Activated naive CD4-positive, alpha-beta T cell treated with anti-CD3 and anti-CD28 coated beads, Interleukin-2, amount 50 U/mL, for 24 hours (primary cell): ENCODE measurements around the gene GUCY1A2.
"Not testable (repeated sequence)": the region's sequence is repeated elsewhere in the genome, so short reads cannot be mapped to it uniquely, and the experiment has no call there.

Experiments
- H3K27ac Mint-ChIP-seq: one replicate; pipeline ENCODE4 v1.8.0; 2021; ENCODE audit warnings: mild to moderate bottlenecking, mixed read lengths
- H3K27me3 Mint-ChIP-seq: one replicate; pipeline ENCODE4 v1.8.0; 2021; ENCODE audit warnings: mixed read lengths
- H3K36me3 Mint-ChIP-seq: one replicate; pipeline ENCODE4 v1.8.0; 2021; ENCODE audit warnings: mixed read lengths
- H3K4me1 Mint-ChIP-seq: one replicate; pipeline ENCODE4 v1.8.0; 2021; ENCODE audit warnings: mixed read lengths
- H3K4me3 Mint-ChIP-seq: one replicate; pipeline ENCODE4 v1.8.0; 2021; ENCODE audit warnings: mild to moderate bottlenecking, mixed read lengths
- H3K9me3 Mint-ChIP-seq: one replicate; pipeline ENCODE4 v1.8.0; 2021; ENCODE audit warnings: mixed read lengths

The GUCY1A2 gene

DNA sequence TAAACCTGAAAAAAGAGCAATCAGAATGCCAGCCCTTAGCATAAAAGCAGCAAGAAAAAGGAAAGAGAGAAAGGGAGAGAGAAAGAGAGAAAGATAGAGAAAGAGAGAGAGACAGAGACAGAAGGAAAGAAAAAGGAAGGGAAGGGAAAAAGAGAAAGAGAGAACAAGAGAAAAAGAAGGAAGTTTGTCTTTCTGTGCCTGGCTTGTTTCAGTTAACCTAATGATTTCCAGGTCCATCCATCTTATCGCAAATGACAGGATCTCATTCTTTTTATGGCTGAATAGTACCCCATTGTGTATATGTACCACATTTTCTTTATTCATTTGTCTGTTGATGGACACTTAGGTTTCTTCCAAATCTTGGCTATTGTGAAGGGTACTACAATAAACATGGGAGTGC, 230.8 kb downstream of the GUCY1A2 start:
- Mint-ChIP-seq H3K27me3 (no peaks in the 10 kb centered on the region), H3K36me3 (no peaks in the 10 kb centered on the region), H3K9me3 (peaks cover 12% of the 10 kb centered on the region), H3K27ac (no peak overlapping the region), H3K4me3 (no peak overlapping the region), H3K4me1 (no peaks in the 10 kb centered on the region)

DNA sequence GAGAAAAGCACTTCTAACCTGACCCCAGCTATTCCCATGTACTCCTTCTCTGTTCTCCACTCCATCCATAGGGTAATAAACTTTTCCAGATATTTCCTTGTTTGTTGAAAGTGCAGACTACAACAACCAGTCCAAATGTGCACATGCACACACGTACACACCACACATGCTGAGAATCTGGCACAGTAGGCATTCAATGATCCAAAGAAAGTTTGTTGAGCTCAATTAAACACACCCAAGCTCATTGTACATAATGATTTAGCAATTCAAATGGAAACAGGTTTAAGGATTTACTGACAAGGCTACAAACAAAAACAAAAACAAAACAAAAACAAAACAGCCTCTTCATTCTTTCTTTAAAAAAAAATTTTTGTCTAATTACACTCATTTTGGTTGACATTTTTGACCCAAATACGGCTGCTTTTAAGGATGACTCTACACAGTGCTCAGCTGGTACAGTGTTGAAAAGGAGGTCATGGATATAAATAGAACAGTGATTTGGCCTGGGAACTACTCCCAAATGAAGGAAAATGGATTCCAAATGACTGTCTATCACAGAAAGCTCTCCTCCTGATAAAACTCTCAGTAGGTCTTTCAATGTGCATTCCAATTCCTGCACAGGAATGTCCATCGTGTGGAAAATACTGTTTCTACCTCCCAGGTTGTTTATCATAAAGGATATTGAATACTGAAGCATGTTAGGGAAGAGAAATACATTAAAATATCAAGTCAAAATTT, 232.2 kb downstream of the GUCY1A2 start:
- Mint-ChIP-seq H3K4me1 (no peaks in the 10 kb centered on the region), H3K27me3 (no peaks in the 10 kb centered on the region), H3K9me3 (peaks cover 12% of the 10 kb centered on the region), H3K36me3 (no peaks in the 10 kb centered on the region), H3K4me3 (no peak overlapping the region), H3K27ac (no peak overlapping the region)

DNA sequence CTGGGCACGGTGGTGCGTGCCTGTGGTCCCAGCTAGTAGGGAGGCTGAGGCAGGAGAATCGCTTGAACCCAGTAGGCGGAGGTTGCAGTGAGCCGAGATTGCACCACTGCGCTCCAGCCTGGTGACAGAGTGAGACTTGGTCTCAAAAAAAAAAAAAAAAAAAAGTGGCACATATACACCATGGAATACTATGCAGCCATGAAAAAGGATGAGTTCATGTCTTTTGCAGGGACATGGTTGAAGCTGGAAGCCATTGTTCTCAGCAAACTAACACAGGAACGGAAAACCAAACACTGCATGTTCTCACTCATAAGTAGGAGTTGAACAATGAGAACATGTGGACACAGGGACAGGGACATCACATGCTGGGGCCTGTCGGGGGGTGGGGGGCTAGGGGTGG, 241.0 kb downstream of the GUCY1A2 start:
- H3K36me3 Mint-ChIP-seq, H3K4me3 Mint-ChIP-seq, H3K27me3 Mint-ChIP-seq, H3K4me1 Mint-ChIP-seq, H3K27ac Mint-ChIP-seq: not testable (repeated sequence)
- peaks cover 12% of the 10 kb centered on the region for H3K9me3 Mint-ChIP-seq

DNA sequence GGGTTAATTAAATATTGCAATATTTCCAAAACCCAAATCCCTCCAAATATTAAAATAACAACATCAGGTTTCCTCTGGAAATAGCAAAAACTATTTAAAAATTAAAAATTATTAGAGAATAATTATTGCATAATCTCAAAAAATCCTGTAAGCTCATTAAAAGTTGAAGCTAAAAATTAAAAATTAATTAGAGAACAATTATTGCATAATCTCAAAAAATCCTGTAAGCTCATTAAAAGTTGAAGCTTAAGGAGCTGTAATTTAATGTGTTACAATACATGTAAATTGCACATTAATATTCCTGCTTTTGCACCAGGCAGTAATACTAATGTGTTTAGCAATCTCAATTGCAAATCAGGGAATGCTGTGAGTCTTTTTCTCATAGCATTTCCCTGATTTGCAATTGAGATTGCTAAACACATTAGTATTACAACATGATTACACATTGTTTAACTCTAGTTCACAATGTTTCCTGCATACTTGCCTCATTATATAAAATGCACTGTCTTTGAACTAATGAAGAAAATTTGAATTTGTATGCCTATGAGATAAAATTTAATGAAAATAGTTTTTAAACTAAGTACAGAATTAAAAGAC, 247.7 kb downstream of the GUCY1A2 start:
- no peaks in the 10 kb centered on the region for H3K4me1 Mint-ChIP-seq
- no peaks in the 10 kb centered on the region for H3K36me3 Mint-ChIP-seq
- H3K27me3 Mint-ChIP-seq, result no peaks in the 10 kb centered on the region
- H3K9me3 Mint-ChIP-seq, result peaks cover 8% of the 10 kb centered on the region
- no peak overlapping the region for H3K27ac Mint-ChIP-seq
- H3K4me3 Mint-ChIP-seq, result no peak overlapping the region

DNA sequence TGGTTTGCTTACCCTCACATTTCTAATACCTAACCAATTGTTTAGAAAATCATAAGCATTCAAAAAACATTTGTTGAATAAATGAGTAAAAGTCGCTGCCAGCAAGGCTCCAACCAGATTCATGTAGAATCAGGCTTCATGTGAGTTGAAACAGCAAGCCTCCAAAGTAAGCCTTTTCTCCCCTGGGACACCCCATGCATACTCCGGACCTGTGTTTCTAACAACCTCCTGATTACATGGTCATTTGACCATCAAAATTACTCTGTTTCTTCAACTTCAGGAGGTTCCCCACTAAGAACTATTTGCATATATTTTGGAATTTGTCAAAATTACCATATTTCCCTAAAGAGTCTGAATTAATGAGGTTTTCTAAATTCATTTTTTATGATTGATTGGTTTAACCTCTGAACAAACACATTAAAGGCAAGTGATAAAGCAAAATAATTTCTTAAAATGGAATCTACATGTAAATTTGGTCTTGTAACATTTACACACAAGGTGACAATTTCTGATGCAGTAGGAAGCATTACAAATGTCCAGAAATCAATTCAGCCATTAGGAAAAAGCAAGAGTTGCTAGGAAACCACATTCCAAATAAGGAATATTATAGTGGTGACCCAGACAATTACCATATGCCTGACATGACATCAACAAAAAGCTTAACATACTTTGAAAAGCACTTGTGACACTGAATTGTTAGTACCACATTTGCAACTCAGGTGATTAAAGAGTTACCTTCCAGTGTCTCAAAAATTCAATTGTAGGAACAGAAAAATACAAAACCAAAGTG, 252.6 kb downstream of the GUCY1A2 start:
- Mint-ChIP-seq H3K27ac (no peak overlapping the region), H3K27me3 (no peaks in the 10 kb centered on the region), H3K36me3 (no peaks in the 10 kb centered on the region), H3K4me3 (no peak overlapping the region), H3K9me3 (no peaks in the 10 kb centered on the region), H3K4me1 (no peaks in the 10 kb centered on the region)

DNA sequence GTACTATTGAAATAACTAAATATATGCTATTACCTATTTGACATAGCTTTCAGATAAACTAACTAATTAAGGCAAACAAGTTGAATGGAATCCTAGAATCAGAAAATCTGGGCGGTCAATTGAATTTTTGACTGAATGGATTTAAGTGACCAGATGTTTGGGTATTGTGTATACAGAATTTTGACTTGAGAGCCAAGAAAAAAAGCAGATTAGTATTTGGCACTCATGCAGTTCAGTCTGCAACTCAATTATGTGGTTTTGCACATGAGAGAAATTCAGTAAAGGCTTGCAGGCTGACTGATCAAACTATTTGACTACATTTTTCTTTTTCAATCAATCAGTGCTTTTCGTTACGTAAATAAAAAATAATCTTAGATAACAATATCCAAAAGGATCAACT, 254.8 kb downstream of the GUCY1A2 start:
- Mint-ChIP-seq H3K27me3 (no peaks in the 10 kb centered on the region), H3K36me3 (no peaks in the 10 kb centered on the region), H3K4me3 (no peak overlapping the region), H3K4me1 (no peaks in the 10 kb centered on the region), H3K27ac (no peak overlapping the region), H3K9me3 (no peaks in the 10 kb centered on the region)

DNA sequence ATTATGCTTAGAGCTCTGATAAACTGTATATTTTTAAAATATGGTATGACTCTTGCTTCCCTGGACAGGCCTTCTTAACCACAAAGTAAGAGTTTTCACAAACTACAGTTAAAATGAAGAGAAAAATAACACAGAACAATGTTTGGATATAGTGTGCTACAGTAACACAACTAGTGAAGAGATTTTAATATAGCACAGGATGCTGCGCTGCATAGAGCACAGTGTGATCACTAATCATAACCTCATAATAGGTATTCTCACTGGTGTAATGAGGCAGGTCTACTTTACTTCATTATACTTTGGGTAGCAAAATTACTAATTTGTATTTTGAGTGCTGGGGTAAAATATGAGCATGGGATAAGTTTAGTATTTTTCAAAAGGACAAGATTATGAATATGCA, 256.5 kb downstream of the GUCY1A2 start:
- Mint-ChIP-seq H3K4me3 (no peak overlapping the region), H3K9me3 (no peaks in the 10 kb centered on the region), H3K36me3 (no peaks in the 10 kb centered on the region), H3K27me3 (no peaks in the 10 kb centered on the region), H3K27ac (no peak overlapping the region), H3K4me1 (no peaks in the 10 kb centered on the region)

DNA sequence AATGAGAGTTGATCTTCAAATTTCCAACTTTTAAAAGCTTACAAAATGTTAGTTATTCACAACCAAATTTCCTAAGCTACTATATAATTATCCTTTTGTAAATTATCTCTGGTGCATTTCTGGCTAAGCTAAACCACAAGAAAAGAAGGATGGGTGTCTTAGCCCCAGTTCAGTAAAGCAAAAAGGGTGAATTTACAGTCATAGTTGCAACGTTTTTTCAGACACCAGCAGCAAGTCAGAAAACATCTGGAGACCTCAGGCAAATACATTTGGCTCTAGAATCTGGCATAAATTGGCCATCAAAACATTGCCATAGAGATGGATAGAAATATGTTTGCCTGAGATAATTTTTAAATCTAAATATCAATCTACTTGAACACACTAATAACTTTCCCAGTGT, 257.0 kb downstream of the GUCY1A2 start:
- H3K36me3 Mint-ChIP-seq, result no peaks in the 10 kb centered on the region

DNA sequence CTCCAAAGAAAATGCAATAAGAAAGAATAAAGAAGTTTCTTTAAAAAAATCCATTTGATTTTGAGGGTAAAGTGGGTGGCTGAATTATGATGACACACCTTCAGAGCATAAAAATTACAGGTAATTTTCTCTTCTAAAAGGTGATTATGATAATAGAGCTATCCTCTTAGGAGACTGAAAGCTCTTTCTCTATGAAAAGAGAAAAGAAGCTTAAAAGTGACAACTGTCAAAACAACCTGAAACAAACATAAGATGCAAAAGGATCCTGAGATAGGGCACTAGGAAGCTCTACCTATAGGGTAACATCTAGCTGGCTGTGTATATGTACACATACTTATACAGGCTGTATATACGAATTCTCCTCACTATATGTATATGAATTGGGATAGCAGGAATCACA, 270.2 kb downstream of the GUCY1A2 start:
- Mint-ChIP-seq H3K9me3 (no peaks in the 10 kb centered on the region), H3K36me3 (no peaks in the 10 kb centered on the region), H3K27me3 (no peaks in the 10 kb centered on the region)

More for the DNA sequence above, 257.0 kb downstream of the GUCY1A2 start:
- no peaks in the 10 kb centered on the region for H3K4me1 Mint-ChIP-seq
- H3K27ac Mint-ChIP-seq, result no peak overlapping the region
- no peaks in the 10 kb centered on the region for H3K9me3 Mint-ChIP-seq
- H3K27me3 Mint-ChIP-seq, result no peaks in the 10 kb centered on the region
- no peak overlapping the region for H3K4me3 Mint-ChIP-seq

DNA sequence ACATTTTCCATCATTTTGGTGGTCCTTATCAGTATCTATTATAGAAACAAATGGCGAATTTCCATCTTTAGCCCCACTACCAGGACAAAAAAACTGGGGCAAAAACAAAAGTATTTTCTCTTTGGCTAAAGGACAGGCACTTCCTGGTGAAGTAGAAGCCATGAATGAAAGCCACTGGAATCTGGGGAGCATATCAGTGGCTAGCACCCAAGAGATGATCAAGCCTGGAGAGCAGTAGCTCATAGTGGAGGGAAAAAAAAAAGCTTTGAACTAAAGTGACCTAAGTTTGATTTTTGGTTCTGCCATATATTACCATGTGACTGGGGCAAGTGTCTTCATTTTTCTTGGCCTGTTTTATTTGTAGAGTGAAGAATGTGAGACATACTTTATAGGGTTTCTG, 272.3 kb downstream of the GUCY1A2 start:
- no peak overlapping the region for H3K4me3 Mint-ChIP-seq
- H3K4me1 Mint-ChIP-seq, result no peaks in the 10 kb centered on the region
- H3K27me3 Mint-ChIP-seq, result no peaks in the 10 kb centered on the region
- no peaks in the 10 kb centered on the region for H3K36me3 Mint-ChIP-seq
- no peak overlapping the region for H3K27ac Mint-ChIP-seq
- no peaks in the 10 kb centered on the region for H3K9me3 Mint-ChIP-seq

More for the DNA sequence above, 270.2 kb downstream of the GUCY1A2 start:
- Mint-ChIP-seq H3K4me3 (no peak overlapping the region), H3K27ac (no peak overlapping the region), H3K4me1 (no peaks in the 10 kb centered on the region)

DNA sequence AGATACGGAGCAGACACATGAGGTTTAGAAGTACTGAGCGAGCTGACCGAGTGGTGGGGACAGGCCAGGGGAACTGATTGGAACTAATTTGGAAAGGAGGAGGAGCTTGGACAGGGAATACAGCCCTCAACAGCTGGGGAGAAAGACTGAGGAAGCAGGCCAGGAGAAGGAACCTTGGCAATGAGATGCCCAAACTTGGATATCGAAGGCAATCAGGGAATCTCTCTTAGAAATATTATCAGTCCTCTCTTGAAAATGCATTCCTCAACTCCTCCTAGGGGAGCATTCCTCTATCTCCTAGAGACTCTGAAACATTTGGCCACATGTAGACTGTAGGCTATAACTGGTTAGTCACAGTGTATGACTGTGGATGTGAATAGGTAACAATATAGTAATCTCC, 284.6 kb downstream of the GUCY1A2 start:
- H3K36me3 Mint-ChIP-seq, result no peaks in the 10 kb centered on the region
- H3K27ac Mint-ChIP-seq, result no peak overlapping the region
- H3K9me3 Mint-ChIP-seq, result peaks cover 13% of the 10 kb centered on the region
- H3K4me3 Mint-ChIP-seq, result no peak overlapping the region
- H3K27me3 Mint-ChIP-seq, result no peaks in the 10 kb centered on the region
- no peaks in the 10 kb centered on the region for H3K4me1 Mint-ChIP-seq

DNA sequence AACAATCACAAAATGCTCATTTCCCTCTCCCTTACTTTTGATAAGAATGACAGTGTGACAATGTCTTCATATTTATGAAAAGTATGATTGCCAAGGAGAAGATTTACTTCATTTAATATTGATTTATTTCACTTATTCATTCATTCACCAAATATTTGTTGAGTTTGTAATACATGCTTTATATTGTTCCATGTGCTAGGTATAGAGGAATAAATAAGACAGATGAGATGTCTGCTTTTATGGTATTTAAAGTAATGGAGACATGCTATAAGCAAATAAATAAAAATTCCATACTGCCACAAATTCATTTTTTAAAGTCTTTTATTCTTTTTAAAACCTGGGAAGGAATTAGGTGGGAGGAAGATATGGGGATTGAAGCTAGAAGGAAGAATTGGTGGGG, 289.4 kb downstream of the GUCY1A2 start:
- no peak overlapping the region for H3K4me3 Mint-ChIP-seq
- H3K4me1 Mint-ChIP-seq, result no peaks in the 10 kb centered on the region
- no peaks in the 10 kb centered on the region for H3K36me3 Mint-ChIP-seq
- H3K9me3 Mint-ChIP-seq, result peaks cover 6% of the 10 kb centered on the region
- H3K27me3 Mint-ChIP-seq, result no peaks in the 10 kb centered on the region
- H3K27ac Mint-ChIP-seq, result no peak overlapping the region

DNA sequence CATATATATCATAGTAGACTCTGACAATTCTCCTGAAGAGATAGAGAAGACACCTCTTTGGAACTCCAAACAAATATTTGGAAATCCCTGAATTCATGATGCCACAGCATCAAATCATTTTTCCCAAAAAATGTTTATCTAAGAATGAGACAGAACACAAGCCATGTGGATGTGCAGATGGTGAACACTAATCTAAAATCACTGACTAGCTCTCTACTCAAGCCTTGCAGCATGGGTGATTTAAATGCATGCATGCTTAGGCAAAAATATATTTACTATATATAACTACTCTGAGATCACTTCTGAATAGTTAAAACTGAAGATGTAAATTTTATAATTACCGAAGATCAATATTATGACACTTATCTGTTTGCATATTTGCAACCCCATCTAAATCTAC, 289.9 kb downstream of the GUCY1A2 start:
- H3K27me3 Mint-ChIP-seq, result no peaks in the 10 kb centered on the region
- no peak overlapping the region for H3K27ac Mint-ChIP-seq
- no peaks in the 10 kb centered on the region for H3K36me3 Mint-ChIP-seq
- H3K4me3 Mint-ChIP-seq, result no peak overlapping the region
- H3K4me1 Mint-ChIP-seq, result no peaks in the 10 kb centered on the region
- H3K9me3 Mint-ChIP-seq, result peaks cover 6% of the 10 kb centered on the region

DNA sequence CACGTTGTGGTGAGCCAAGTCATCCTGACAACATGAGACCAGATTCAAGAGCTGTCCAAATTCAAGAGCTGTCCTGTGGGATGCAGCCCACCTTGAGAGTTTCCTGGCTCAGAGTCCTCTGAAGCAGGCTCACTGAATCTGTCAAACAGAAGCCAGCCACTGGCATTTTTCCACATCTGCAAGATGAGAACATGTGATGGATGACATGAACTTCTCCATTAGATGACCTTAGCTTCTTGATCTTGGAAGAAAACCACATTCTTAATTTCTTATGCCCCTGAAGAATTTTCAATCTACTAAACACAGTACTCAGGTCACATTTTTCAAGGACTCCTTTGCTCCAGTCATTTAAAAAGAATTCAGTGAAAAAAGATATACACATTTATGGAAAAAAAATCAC, 291.0 kb downstream of the GUCY1A2 start:
- H3K36me3 Mint-ChIP-seq, result no peaks in the 10 kb centered on the region
- no peaks in the 10 kb centered on the region for H3K27me3 Mint-ChIP-seq
- no peak overlapping the region for H3K27ac Mint-ChIP-seq
- peaks cover 6% of the 10 kb centered on the region for H3K9me3 Mint-ChIP-seq
- no peak overlapping the region for H3K4me3 Mint-ChIP-seq
- H3K4me1 Mint-ChIP-seq, result no peaks in the 10 kb centered on the region

DNA sequence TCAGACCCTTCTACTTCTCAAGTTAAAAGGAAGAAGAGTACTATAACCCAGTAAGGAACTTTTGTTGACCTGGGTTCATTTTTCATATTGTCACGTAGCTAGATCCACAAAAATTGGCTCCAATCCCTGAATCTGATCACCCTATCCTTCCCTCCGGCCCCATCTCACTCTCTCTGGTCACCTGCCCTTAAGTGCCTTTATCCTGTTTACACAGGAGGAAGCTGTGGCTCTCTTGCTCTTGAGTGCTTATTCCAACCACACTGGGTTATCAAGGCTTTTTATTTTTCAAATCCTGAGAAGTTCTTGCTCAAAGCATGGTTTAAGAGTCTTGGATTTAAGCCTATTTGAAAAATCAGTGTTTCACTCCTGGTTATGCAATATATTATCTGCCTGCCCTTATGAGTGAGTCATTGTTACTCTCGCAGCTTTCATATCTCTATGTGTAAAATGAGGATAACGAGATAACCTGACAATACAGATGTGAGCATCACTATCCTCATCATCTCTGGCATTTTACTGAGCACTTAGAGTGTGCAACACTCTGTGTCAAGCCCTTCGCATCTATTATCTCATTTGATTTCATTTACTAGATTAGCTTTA, 293.9 kb downstream of the GUCY1A2 start:
- no peak overlapping the region for H3K4me3 Mint-ChIP-seq
- no peaks in the 10 kb centered on the region for H3K27me3 Mint-ChIP-seq
- H3K36me3 Mint-ChIP-seq, result no peaks in the 10 kb centered on the region
- H3K4me1 Mint-ChIP-seq, result no peaks in the 10 kb centered on the region
- H3K9me3 Mint-ChIP-seq, result no peaks in the 10 kb centered on the region
- no peak overlapping the region for H3K27ac Mint-ChIP-seq

DNA sequence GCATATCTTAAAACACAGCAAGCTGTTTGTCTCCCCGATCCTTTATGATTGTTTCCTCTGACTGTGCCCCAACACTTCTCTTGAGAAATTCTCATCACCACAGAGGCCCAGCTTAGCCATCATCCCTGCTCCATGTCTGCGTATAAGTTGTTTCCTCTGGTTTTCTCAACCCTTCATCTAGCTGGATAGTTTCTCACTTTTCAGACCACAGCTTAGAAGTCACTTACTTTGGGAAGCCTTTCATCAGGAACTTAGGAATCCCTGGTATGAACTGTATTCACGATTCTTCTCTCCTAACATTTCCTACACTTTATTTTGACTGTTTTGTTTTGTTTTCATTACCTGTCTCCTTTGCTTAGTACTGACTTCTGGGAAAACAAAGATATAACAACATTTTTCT, 295.2 kb downstream of the GUCY1A2 start:
- Mint-ChIP-seq H3K27ac (no peak overlapping the region), H3K27me3 (no peaks in the 10 kb centered on the region), H3K4me1 (no peaks in the 10 kb centered on the region), H3K4me3 (no peak overlapping the region), H3K9me3 (no peaks in the 10 kb centered on the region), H3K36me3 (no peaks in the 10 kb centered on the region)
